Neutrophil (primary cell): ENCODE data around the gene SMC6.

Source experiments
- H3K27ac ChIP-seq: fragments of 200-600 bp; sonication (generic); 2 replicates; pipeline ENCODE4 v1.5.1; 2016; ENCODE audit warnings: mild to moderate bottlenecking, moderate library complexity
- H3K27me3 ChIP-seq: fragments of 200-600 bp; sonication (generic); 2 replicates; pipeline ENCODE4 v1.6.0; 2016; ENCODE audit warnings: mild to moderate bottlenecking
- H3K36me3 ChIP-seq: fragments of 200-600 bp; sonication (generic); 2 replicates; pipeline ENCODE4 v1.5.1; 2017
- H3K4me1 ChIP-seq, 2 experiments: fragments of 200-600 bp in 1 of 2; sonication (generic) in 1 of 2; 1 replicate in 1 of 2; 2 replicates in 1 of 2; pipeline versions ENCODE4 v1.5.1 to v1.6.1; 2013 to 2016; ENCODE audit warnings: low read depth in 1 of 2, low read length in 1 of 2, mild to moderate bottlenecking in 1 of 2, moderate library complexity in 1 of 2; ENCODE audit not compliant: control insufficient read depth in 1 of 2, insufficient read depth in 1 of 2
- H3K4me3 ChIP-seq, 2 experiments: fragments of 200-600 bp in 1 of 2; sonication (generic) in 1 of 2; 1 replicate in 1 of 2; 2 replicates in 1 of 2; pipeline ENCODE4 v1.5.1; 2013 to 2016; ENCODE audit warnings: low read depth in 1 of 2, low read length in 1 of 2, mild to moderate bottlenecking in 1 of 2, moderate library complexity in 1 of 2
- H3K9me3 ChIP-seq: fragments of 200-600 bp; sonication (generic); 2 replicates; pipeline ENCODE4 v1.5.1; 2016
- TF ChIP-seq, protein P1 (sequence below): fragments of 200-600 bp; sonication (generic); IDR thresholded peaks from 2 replicates; pipeline ENCODE4 v1.5.1; 2016; ENCODE audit warnings: antibody characterized with exemption

SMC6 gene

DNA sequence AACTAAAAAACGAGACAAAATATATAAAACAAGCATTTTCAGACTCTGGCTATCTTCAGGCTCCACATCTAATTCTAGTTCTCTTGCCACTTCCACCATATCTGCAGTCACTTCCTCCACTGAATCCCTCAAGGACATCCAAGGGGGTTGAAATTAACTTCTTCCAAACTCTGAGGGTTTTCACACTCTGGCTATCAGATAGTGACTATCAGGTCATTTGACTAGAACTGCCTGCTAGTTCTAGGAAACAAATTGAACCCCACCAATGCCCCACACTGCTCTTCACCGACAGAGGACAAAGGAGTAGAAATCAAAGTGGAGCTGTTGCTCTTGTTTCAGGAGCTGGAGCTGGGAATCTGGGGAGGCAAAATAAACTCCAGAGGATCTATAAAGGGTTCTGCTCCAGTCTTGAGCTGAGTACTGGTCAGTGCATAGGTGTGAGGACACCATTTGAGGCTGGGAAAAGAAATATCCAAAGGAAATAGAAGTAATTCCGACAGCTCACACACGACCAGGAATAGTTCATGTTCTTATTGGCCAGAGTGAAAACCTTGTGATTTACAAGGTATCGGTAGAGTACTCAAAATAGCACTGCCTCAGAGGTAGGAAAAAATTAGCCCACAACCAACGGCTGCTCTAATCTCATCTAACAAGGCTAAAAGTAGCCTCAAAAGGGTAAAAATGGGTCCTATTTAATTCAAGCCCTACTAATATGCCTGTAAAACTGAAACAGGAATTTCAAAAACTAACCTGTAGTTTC lies 71.3 kb downstream of the SMC6 start:
- no peaks in the 10 kb centered on the region for H3K4me1 ChIP-seq
- TF ChIP-seq, protein P1, sequence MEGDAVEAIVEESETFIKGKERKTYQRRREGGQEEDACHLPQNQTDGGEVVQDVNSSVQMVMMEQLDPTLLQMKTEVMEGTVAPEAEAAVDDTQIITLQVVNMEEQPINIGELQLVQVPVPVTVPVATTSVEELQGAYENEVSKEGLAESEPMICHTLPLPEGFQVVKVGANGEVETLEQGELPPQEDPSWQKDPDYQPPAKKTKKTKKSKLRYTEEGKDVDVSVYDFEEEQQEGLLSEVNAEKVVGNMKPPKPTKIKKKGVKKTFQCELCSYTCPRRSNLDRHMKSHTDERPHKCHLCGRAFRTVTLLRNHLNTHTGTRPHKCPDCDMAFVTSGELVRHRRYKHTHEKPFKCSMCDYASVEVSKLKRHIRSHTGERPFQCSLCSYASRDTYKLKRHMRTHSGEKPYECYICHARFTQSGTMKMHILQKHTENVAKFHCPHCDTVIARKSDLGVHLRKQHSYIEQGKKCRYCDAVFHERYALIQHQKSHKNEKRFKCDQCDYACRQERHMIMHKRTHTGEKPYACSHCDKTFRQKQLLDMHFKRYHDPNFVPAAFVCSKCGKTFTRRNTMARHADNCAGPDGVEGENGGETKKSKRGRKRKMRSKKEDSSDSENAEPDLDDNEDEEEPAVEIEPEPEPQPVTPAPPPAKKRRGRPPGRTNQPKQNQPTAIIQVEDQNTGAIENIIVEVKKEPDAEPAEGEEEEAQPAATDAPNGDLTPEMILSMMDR = no peak
- H3K4me3 ChIP-seq = no peak overlapping the region
- no peak overlapping the region for H3K27ac ChIP-seq
- H3K27me3 ChIP-seq = no peaks in the 10 kb centered on the region
- no peaks in the 10 kb centered on the region for H3K9me3 ChIP-seq
- peaks cover 52% of the 10 kb centered on the region for H3K36me3 ChIP-seq

DNA sequence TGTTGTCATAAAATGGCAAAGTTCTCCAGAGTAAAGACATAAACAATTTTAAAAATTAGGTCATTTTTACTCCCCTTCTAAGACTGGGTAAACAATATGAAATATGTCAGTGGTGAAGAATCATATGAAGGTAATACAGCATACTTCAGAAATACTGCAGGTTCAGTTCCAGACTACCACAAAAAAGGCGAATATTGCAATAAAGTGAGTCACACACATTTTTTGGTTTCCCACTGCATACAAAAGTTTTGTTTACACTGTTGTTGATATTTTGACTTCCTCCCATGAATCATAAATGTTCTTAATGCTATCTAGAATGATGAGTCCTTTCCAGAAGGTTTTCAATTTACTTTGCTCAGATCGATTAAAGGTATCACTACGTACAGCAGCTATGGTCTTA lies 73.5 kb downstream of the SMC6 start:
- Histone ChIP-seq H3K36me3 (peaks cover 42% of the 10 kb centered on the region), H3K27ac (no peak overlapping the region), H3K9me3 (no peaks in the 10 kb centered on the region), H3K4me3 (no peak overlapping the region), H3K4me1 (no peaks in the 10 kb centered on the region), H3K27me3 (no peaks in the 10 kb centered on the region)
- TF ChIP-seq, protein P1 = no peak

DNA sequence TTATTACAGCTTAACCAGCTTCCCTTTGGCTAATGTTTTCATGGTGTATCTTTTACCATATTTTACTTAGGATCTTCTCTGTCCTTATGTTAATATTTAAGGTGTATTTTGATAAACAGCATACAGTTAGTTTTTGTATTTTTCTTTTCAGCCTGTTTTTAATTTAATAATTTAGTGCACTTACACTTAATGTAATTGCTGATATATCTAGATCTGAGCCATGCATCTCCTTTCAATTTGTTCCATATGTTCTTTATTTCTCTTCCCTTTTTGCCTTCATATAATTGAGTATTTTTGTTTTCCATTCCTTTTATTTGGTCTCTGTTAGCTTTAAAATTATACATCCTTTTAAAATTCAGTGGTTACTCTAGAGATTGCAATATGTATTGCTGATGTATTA lies 78.8 kb downstream of the SMC6 start:
- Histone ChIP-seq H3K27ac (no peak overlapping the region), H3K36me3 (peaks cover 23% of the 10 kb centered on the region), H3K4me3 (no peak overlapping the region), H3K27me3 (no peaks in the 10 kb centered on the region), H3K4me1 (no peaks in the 10 kb centered on the region), H3K9me3 (no peaks in the 10 kb centered on the region)
- TF ChIP-seq, protein P1 = no peak

DNA sequence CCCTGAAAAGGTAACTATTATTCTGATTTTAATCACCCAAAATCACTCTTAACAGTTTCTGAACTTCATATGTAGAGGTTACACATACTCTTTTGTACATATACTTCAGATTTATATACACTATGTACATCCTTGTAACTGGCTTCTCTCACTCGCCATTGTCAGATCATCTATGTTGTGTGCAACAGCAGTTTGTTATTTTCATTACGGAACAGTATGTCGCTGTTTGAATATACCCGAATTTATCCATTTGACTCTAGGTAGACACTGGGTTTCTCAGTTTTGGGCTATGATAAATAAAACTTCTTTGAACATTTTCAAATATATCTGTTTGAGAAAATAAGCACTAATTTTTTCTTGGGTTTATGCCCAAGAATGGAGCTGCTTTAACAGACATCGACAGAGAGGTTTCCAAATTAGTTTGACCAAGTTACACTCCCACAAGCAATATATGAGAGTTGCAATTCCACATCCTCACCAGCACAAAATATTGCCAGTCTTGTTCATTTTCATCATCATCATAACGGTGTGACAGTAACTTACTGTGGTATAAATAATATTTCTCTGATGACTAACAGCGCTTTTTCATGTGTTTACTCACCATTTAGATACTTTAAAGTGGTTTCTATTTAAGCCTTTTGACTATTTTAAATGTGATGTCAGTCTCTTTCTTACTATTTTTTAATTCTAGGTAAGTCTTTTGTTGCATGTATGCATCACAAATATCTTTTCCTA lies 80.9 kb downstream of the SMC6 start:
- Histone ChIP-seq H3K9me3 (no peaks in the 10 kb centered on the region), H3K4me3 (no peak overlapping the region), H3K27me3 (no peaks in the 10 kb centered on the region), H3K36me3 (peaks cover 29% of the 10 kb centered on the region), H3K27ac (no peak overlapping the region), H3K4me1 (no peaks in the 10 kb centered on the region)
- TF ChIP-seq, protein P1 = no peak

DNA sequence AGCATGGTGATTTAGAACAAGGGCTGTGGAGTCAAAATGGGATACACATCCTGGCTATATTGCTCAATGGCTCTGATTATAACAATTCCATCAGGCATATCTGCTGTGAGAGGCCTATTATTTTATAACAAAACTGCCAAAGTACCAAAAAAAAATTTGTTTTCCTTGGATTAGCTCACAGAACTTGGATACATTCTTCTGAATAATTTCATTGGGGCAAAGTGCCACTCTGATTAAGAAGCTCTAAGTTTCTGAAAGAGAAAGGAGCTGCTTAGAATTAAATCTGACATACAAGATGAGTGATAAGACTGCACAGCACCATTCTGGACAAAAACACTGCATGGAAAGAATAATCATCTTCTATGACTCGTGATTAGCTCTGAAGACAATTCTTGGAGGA lies 85.7 kb downstream of the SMC6 start:
- Histone ChIP-seq H3K9me3 (no peaks in the 10 kb centered on the region), H3K4me3 (no peak overlapping the region), H3K27ac (no peak overlapping the region), H3K4me1 (no peaks in the 10 kb centered on the region), H3K27me3 (no peaks in the 10 kb centered on the region), H3K36me3 (peaks cover 53% of the 10 kb centered on the region)
- TF ChIP-seq, protein P1 = no peak
